Sigmoid colon (tissue), 7 donors: ENCODE data around the gene HOXB4. TPM values are rescaled to one million over a fixed set of nuclear protein-coding genes. Genes with fewer than 3 reads are reported as not detected.
A peak's percentile ranks its signal among the peaks of the same experiment; 100 is the strongest.

ENCODE experiments used
- DNase-seq: peaks from one replicate; pipeline ENCODE4 v3.0.0-alpha.2; 2019
- H3K27ac ChIP-seq, 4 donors: fragments of 200-600 bp; sonication (generic); one replicate each; pipeline ENCODE4 v1.5.1; 2016 to 2019; ENCODE audit warnings: mild to moderate bottlenecking in 1 of 4
- H3K27me3 ChIP-seq, 3 donors: fragments of 200-600 bp; sonication (generic); one replicate each; pipeline ENCODE4 v1.5.1; 2019; ENCODE audit warnings: mild to moderate bottlenecking in 1 of 3
- H3K36me3 ChIP-seq, 4 donors: fragments of 200-600 bp; sonication (generic); one replicate each; pipeline ENCODE4 v1.5.1; 2016 to 2019
- H3K4me1 ChIP-seq, 4 donors: fragments of 200-600 bp; sonication (generic); one replicate each; pipeline ENCODE4 v1.5.1; 2017 to 2019
- H3K4me3 ChIP-seq, 4 donors: fragments of 200-600 bp; sonication (generic); one replicate each; pipeline ENCODE4 v1.5.1; 2017 to 2019; ENCODE audit warnings: mild to moderate bottlenecking in 2 of 4, moderate library complexity in 1 of 4
- H3K9me3 ChIP-seq, 4 donors: fragments of 200-600 bp in 3 of 4; sonication (generic) in 3 of 4; one replicate each; pipeline versions ENCODE4 v1.5.1 to v1.6.1; 2013 to 2019
- CTCF ChIP-seq, 4 experiments: fragments of 450-650 bp in 3 of 4; fragments of 200-600 bp in 1 of 4; IDR thresholded peaks; one replicate each; pipeline ENCODE4 v1.5.1; 2016 to 2019; ENCODE audit warnings: antibody characterized with exemption in 4 of 4, mild to moderate bottlenecking in 3 of 4, moderate library complexity in 2 of 4
- EP300 ChIP-seq, 4 donors: sonication (generic); formaldehyde crosslinking; IDR thresholded peaks; one replicate each; pipeline ENCODE4 v1.6.1; 2017; ENCODE audit warnings: antibody characterized with exemption in 4 of 4
- POLR2A ChIP-seq, 2 donors: fragments of 450-650 bp; IDR thresholded peaks; one replicate each; pipeline ENCODE4 v1.6.1; 2016; ENCODE audit warnings: antibody characterized with exemption in 2 of 2, mild to moderate bottlenecking in 2 of 2, moderate library complexity in 2 of 2
- POLR2AphosphoS5 ChIP-seq, 4 donors: sonication (generic); formaldehyde crosslinking; IDR thresholded peaks; one replicate each; pipeline ENCODE4 v1.6.1; 2017; ENCODE audit warnings: antibody characterized with exemption in 4 of 4
- WGBS, 2 donors: extraction: QIAGEN DNeasy Blood & Tissue Kit; methylation state at CpG; one replicate each; pipeline ENCODE4 v1.1.7; 2013; 5-methylcytosine and 5-hydroxymethylcytosine counted together
- intact Hi-C: fragments of 100-400 bp; cut with DNase I; formaldehyde crosslinking; loops from one replicate; pipeline ENCODE4 v1.15.1; 2023
- polyA plus RNA-seq, 3 donors: library from polyadenylated mRNA; stranded (reverse); fragments of 200-250 nt; gene quantifications; one replicate each; pipeline ENCODE4 v1.2.3, GENCODE V29; 2013
- total RNA-seq, 4 donors: library from RNA; depleted of rRNA; stranded (reverse); fragments of >200 nt; gene quantifications; one replicate each; pipeline ENCODE4 v1.1.0, GENCODE V29; 2016
- donor health status: healthy with polysubstance abuse.
- donor health status: Bipolar disorder and iron deficiency.
- donor health status: healthy.

HOXB4 gene
- total and polyA plus RNA-seq, 7 donors, result 0.23 to 8.3 (median 4.6) TPM

DNA sequence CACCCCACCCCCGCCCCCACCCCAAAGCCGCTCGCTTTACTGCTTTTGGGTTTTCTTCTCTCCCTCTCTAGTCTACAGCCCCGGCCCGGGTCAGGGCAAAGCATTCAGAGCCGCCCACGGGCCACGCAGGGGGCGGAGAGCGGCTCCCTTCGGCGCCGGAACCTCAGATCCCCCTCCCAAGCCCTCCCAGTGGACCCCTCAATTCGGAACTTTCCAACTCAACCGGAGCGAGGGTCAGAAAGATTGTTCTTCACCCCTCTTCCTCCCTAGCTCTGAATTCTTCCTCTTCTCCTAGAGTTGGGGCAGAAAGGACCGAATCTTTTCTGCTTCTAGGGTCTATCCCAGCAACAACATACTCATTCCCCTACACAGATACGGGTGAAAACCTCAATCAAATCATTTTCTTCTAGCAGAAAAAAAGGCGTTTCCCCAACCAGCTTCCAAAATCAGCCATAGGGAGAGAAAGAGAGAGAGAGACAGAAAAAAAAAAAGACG, 34.2 kb downstream of the HOXB4 start:
- peaks cover 0 to 58% (median 55%) of the 10 kb centered on the region in 4 donors for H3K4me1 ChIP-seq
- intact Hi-C loops, result loop anchor here (2.0 kb wide), 1 partner anchor 33 kb away; no protein-coding TSS in a partner anchor
- TF ChIP-seq EP300 (IDR thresholded peaks at IDR 0.05), result no peak
- TF ChIP-seq POLR2AphosphoS5 (IDR thresholded peaks at IDR 0.05), result no peak
- TF ChIP-seq CTCF (IDR thresholded peaks at IDR 0.05), result no peak
- TF ChIP-seq POLR2A (IDR thresholded peaks at IDR 0.05), result no peak
- peak overlapping the region; percentile 72 to 87 (median 84) for H3K4me3 ChIP-seq
- no peaks in the 10 kb centered on the region for H3K9me3 ChIP-seq
- peaks cover 0 to 6% (median 2%) of the 10 kb centered on the region in 4 donors for H3K36me3 ChIP-seq
- H3K27me3 ChIP-seq, result no peaks in the 10 kb centered on the region
- peak overlapping the region; percentile 94 to 99 (median 96) for H3K27ac ChIP-seq
- no peak for DNase-seq
- 21 to 24% methylated on average over 20 of the region's 20 CpGs for WGBS, 2 donors

DNA sequence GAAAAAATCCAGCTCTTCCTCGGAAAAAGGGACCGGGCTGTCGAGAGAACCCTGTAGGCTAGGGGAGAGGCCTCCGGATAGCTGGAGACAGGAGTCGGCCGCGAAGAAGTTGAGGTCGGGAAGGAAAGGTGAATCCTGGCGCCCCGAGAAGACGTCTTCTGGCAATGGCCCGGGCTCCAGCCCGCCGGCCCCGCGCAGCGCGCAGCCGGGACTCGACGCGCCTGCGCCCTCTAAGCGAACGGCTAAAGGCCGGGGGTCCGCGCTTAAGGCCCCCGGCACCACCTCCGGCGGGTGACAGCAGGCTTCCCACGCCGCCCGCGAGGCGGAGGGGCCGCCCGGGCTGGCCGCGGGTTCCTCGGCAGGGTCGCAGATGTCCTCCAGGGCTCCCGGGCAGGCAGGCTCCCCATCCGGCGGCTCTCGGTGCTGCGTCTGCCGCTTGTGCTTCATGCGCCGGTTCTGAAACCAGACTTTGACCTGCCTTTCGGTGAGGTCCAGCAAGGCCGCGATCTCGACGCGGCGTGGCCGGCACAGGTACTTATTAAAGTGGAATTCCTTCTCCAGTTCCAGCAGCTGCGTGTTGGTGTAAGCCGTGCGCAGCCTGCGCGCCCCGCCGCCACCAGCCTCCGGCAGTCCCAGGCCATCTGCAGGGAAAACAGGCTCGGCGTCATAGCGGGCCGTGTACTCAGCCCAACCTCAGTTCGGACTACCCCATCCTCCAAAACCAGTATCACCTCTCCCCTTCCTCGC, 34.9 kb downstream of the HOXB4 start:
- TF ChIP-seq POLR2A (IDR thresholded peaks at IDR 0.05) (no peak), POLR2AphosphoS5 (IDR thresholded peaks at IDR 0.05) (peak in 2 of 4 donors; percentile 18 to 37), CTCF (IDR thresholded peaks at IDR 0.05) (peak in 2 of 4 experiments; percentile 15 to 41), EP300 (IDR thresholded peaks at IDR 0.05) (no peak)
- intact Hi-C loops, result loop anchor here (2.0 kb wide), 1 partner anchor 34 kb away; no protein-coding TSS in a partner anchor
- DNase-seq, result peak; percentile 83
- 1 to 9% methylated on average over 72 of the region's 72 CpGs for WGBS, 2 donors
- Histone ChIP-seq H3K36me3 (peaks cover 0 to 6% (median 2%) of the 10 kb centered on the region in 4 donors), H3K27me3 (no peaks in the 10 kb centered on the region), H3K9me3 (no peaks in the 10 kb centered on the region), H3K27ac (peak overlapping the region; percentile 94 to 99 (median 96)), H3K4me3 (peak overlapping the region; percentile 72 to 87 (median 84)), H3K4me1 (peaks cover 0 to 52% (median 49%) of the 10 kb centered on the region in 4 donors)

DNA sequence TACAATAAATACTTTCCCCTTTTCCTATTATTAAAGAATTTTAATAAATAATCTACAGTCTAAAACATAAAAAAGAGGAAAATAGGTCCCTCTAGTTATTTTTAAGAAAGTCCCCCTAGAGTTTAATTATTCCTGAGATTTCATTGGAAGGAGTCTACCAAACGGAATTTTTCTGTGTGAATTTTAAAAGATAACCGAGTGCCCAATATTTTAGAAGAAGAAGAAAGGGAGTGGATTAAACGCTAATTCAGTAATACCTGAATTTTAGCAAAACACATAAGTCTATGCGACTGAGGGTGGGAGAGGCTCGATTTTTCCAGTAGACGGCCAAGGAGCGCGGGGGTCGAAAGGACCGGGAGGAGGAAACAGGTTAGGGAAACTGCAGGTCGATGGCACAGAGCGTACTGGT, 35.4 kb downstream of the HOXB4 start:
- intact Hi-C loops, result loop anchor here (2.0 kb wide), 1 partner anchor 34 kb away; no protein-coding TSS in a partner anchor
- TF ChIP-seq EP300 (IDR thresholded peaks at IDR 0.05) (no peak), CTCF (IDR thresholded peaks at IDR 0.05) (no peak), POLR2AphosphoS5 (IDR thresholded peaks at IDR 0.05) (no peak), POLR2A (IDR thresholded peaks at IDR 0.05) (no peak)
- Histone ChIP-seq H3K27me3 (no peaks in the 10 kb centered on the region), H3K36me3 (peaks cover 0 to 6% (median 2%) of the 10 kb centered on the region in 4 donors), H3K9me3 (no peaks in the 10 kb centered on the region), H3K4me1 (peaks cover 0 to 48% (median 43%) of the 10 kb centered on the region in 4 donors), H3K4me3 (peak overlapping the region; percentile 72 to 87 (median 84)), H3K27ac (peak overlapping the region; percentile 94 to 99 (median 96))
- 15 to 19% methylated on average over 12 of the region's 12 CpGs for WGBS, 2 donors
- DNase-seq, result no peak

DNA sequence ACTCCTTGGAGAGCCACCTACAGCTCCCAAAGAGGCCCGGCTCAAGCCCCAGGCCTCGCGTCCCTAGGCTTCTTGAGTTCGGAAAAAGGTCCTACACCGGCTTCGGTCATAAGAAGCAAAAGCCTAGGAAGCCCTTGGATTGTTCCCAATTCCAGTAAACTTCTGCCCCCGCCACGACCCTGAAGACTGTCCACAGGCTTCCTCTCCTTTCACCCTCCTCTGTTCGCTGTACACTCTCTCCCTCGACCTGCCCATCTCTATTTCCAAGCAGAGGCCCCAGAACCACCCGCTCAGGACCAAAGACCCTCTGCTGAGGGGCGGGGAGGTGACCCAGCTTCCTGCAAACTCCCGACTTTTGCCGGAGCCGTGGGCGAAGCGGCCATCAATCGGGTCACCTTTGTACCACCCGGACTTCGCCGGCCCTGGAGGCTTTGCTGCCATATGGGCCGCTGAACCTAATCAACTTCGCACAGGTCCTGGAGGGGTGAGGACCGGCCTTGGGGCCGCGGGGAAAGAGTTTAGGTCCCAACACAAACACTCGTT, 36.0 kb downstream of the HOXB4 start:
- peak overlapping the region; percentile 94 to 99 (median 96) for H3K27ac ChIP-seq
- WGBS, 2 donors, result 34 to 68% methylated on average over 27 of the region's 27 CpGs
- peaks cover 0 to 6% (median 2%) of the 10 kb centered on the region in 4 donors for H3K36me3 ChIP-seq
- peaks cover 0 to 43% (median 39%) of the 10 kb centered on the region in 4 donors for H3K4me1 ChIP-seq
- H3K4me3 ChIP-seq, result peak overlapping the region; percentile 72 to 87 (median 84)
- TF ChIP-seq EP300 (IDR thresholded peaks at IDR 0.05) (no peak), CTCF (IDR thresholded peaks at IDR 0.05) (no peak), POLR2A (IDR thresholded peaks at IDR 0.05) (no peak), POLR2AphosphoS5 (IDR thresholded peaks at IDR 0.05) (no peak)
- no peak for DNase-seq
- intact Hi-C loops, result loop anchor here (2.0 kb wide), 1 partner anchor 35 kb away; no protein-coding TSS in a partner anchor
- no peaks in the 10 kb centered on the region for H3K9me3 ChIP-seq
- no peaks in the 10 kb centered on the region for H3K27me3 ChIP-seq
